Measurements from ENCODE around the gene DENND2C. TPM values are rescaled to one million over a fixed set of nuclear protein-coding genes. Genes with fewer than 3 reads are reported as not detected.

The DENND2C gene
- total and polyA plus RNA-seq, 5 donors from 2014 or later = 0.11 to 2.2 (median 0.51) TPM; not detected in 1

GRCh38 chr1:114694540-114695310 lies 24.9 kb upstream of the DENND2C start:
- no peaks in the 10 kb centered on the region for H3K4me1 ChIP-seq (ENCODE audit: control insufficient read depth, insufficient read depth, low read length, poor library complexity, severe bottlenecking)
- no peaks in the 10 kb centered on the region for H3K36me3 ChIP-seq (ENCODE audit: control insufficient read depth, insufficient read depth, low read length)
- no peak overlapping the region for H3K4me3 ChIP-seq (ENCODE audit: low read depth, low read length)
- Mint-ChIP-seq H3K4me1 (no peaks in the 10 kb centered on the region), H3K27ac (no peak overlapping the region), H3K4me3 (no peak overlapping the region), H3K27me3 (peaks cover 23% of the 10 kb centered on the region), H3K9me3 (peaks cover 0 to 2% (median 0%) of the 10 kb centered on the region in 7 donors), H3K36me3 (no peaks in the 10 kb centered on the region)
- DNase-seq = no peak
- no peak for ATAC-seq (ENCODE audit: low read depth in 2 of 2)
- no peak overlapping the region for H3K27ac ChIP-seq (ENCODE audit: insufficient read depth, low read length, poor library complexity, severe bottlenecking)
- H3K9me3 ChIP-seq (ENCODE audit: control insufficient read depth in 2 of 2, low read length in 2 of 2) = no peaks in the 10 kb centered on the region
- peaks cover 6% of the 10 kb centered on the region for H3K27me3 ChIP-seq (ENCODE audit: control insufficient read depth, insufficient read depth, low read length)

DNA sequence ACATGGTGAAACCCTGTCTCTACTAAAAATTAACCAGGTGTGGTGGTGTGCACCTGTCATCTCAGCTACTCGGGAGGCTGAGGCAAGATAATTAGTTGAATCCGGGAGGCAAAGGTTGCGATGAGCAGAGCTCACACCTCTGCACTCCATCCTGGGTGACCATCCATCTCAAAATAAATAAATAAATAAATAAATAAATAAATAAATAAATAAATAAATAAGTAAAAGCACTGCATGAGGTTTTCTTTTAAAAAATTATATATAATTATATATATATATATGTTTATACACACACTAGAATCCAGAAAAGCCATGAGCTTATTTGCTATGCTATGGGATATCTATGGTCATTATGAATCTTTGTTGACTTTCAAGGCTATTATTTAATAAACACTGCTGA lies 23.1 kb upstream of the DENND2C start:
- H3K27ac Mint-ChIP-seq = no peak overlapping the region
- Histone ChIP-seq H3K4me3 (ENCODE audit: low read depth, low read length) (no peak overlapping the region), H3K4me1 (ENCODE audit: control insufficient read depth, insufficient read depth, low read length, poor library complexity, severe bottlenecking) (no peaks in the 10 kb centered on the region), H3K27ac (ENCODE audit: insufficient read depth, low read length, poor library complexity, severe bottlenecking) (no peak overlapping the region), H3K27me3 (ENCODE audit: control insufficient read depth, insufficient read depth, low read length) (peaks cover 10% of the 10 kb centered on the region), H3K9me3 (ENCODE audit: control insufficient read depth in 2 of 2, low read length in 2 of 2) (no peaks in the 10 kb centered on the region), H3K36me3 (ENCODE audit: control insufficient read depth, insufficient read depth, low read length) (no peaks in the 10 kb centered on the region)
- DNase-seq = no peak
- ATAC-seq (ENCODE audit: low read depth in 2 of 2) = no peak
- no peak overlapping the region for H3K4me3 Mint-ChIP-seq
- H3K36me3 Mint-ChIP-seq = no peaks in the 10 kb centered on the region
- no peaks in the 10 kb centered on the region for H3K4me1 Mint-ChIP-seq
- peaks cover 0 to 2% (median 0%) of the 10 kb centered on the region in 7 donors for H3K9me3 Mint-ChIP-seq
- peaks cover 23% of the 10 kb centered on the region for H3K27me3 Mint-ChIP-seq

- Histone ChIP-seq H3K9me3 (ENCODE audit: control insufficient read depth in 2 of 2, low read length in 2 of 2) (no peaks in the 10 kb centered on the region), H3K27me3 (ENCODE audit: control insufficient read depth, insufficient read depth, low read length) (peaks cover 16% of the 10 kb centered on the region), H3K4me1 (ENCODE audit: control insufficient read depth, insufficient read depth, low read length, poor library complexity, severe bottlenecking) (no peaks in the 10 kb centered on the region), H3K36me3 (ENCODE audit: control insufficient read depth, insufficient read depth, low read length) (no peaks in the 10 kb centered on the region), H3K4me3 (ENCODE audit: low read depth, low read length) (no peak overlapping the region), H3K27ac (ENCODE audit: insufficient read depth, low read length, poor library complexity, severe bottlenecking) (no peak overlapping the region)
- no peaks in the 10 kb centered on the region for H3K36me3 Mint-ChIP-seq
- H3K4me3 Mint-ChIP-seq = no peak overlapping the region
- no peaks in the 10 kb centered on the region for H3K4me1 Mint-ChIP-seq
- no peak for DNase-seq
- H3K27ac Mint-ChIP-seq = no peak overlapping the region
- H3K9me3 Mint-ChIP-seq = peaks cover 0 to 2% (median 0%) of the 10 kb centered on the region in 7 donors
- H3K27me3 Mint-ChIP-seq = peaks cover 29% of the 10 kb centered on the region
- no peak for ATAC-seq (ENCODE audit: low read depth in 2 of 2)
Measured at GRCh38 chr1:114691061-114691460, 21.2 kb upstream of the DENND2C start.

DNA sequence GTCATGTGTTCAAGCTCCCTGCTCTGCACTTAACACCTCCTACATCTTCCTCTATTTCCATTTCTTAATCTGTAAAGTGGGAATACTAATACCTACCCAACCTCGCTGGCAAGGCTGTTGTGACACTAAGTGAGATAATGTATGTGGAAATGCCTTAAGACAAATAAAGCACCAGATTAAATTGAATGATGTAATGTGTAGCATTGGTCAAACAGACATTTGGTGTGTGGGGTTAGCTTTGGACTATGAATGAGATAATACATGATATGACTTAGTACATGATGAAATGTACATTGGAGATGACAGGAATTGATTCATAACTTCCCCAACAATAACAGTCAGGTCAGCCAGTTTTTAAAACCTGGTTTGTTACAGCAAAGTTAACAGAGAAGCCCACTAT lies 20.3 kb upstream of the DENND2C start:
- H3K4me3 Mint-ChIP-seq = no peak overlapping the region
- H3K4me1 ChIP-seq (ENCODE audit: control insufficient read depth, insufficient read depth, low read length, poor library complexity, severe bottlenecking) = no peaks in the 10 kb centered on the region
- DNase-seq = no peak
- no peaks in the 10 kb centered on the region for H3K36me3 ChIP-seq (ENCODE audit: control insufficient read depth, insufficient read depth, low read length)
- H3K36me3 Mint-ChIP-seq = no peaks in the 10 kb centered on the region
- H3K27ac ChIP-seq (ENCODE audit: insufficient read depth, low read length, poor library complexity, severe bottlenecking) = no peak overlapping the region
- H3K4me3 ChIP-seq (ENCODE audit: low read depth, low read length) = no peak overlapping the region
- no peaks in the 10 kb centered on the region for H3K9me3 ChIP-seq (ENCODE audit: control insufficient read depth in 2 of 2, low read length in 2 of 2)
- no peak for ATAC-seq (ENCODE audit: low read depth in 2 of 2)
- H3K4me1 Mint-ChIP-seq = no peaks in the 10 kb centered on the region
- H3K9me3 Mint-ChIP-seq = peaks cover 0 to 2% (median 0%) of the 10 kb centered on the region in 7 donors
- no peak overlapping the region for H3K27ac Mint-ChIP-seq
- H3K27me3 Mint-ChIP-seq = peaks cover 29% of the 10 kb centered on the region
- H3K27me3 ChIP-seq (ENCODE audit: control insufficient read depth, insufficient read depth, low read length) = peaks cover 14% of the 10 kb centered on the region

DNA sequence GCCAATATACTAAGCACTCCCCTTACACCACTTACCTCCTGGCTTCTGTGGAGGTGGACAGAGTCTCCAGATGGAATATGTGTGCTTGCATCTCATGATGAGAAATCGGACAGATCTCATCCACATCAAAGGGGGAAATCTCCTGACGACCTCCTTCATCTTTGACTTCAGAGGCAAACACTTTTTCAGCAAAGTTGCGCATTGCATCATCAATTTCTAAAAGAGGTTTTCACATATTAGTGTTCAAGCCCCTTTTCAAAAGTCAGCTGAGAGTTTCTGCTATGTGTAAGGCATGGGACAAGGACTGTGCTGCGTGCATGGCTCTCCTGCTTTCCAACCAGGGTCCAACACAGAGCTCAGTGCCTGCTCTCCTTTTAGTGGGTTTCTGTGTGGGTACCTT lies 18.7 kb upstream of the DENND2C start:
- peaks cover 28% of the 10 kb centered on the region for H3K27me3 Mint-ChIP-seq
- ATAC-seq (ENCODE audit: low read depth in 2 of 2) = no peak
- Histone ChIP-seq H3K4me3 (ENCODE audit: low read depth, low read length) (no peak overlapping the region), H3K36me3 (ENCODE audit: control insufficient read depth, insufficient read depth, low read length) (no peaks in the 10 kb centered on the region), H3K27me3 (ENCODE audit: control insufficient read depth, insufficient read depth, low read length) (peaks cover 14% of the 10 kb centered on the region), H3K4me1 (ENCODE audit: control insufficient read depth, insufficient read depth, low read length, poor library complexity, severe bottlenecking) (no peaks in the 10 kb centered on the region), H3K9me3 (ENCODE audit: control insufficient read depth in 2 of 2, low read length in 2 of 2) (no peaks in the 10 kb centered on the region), H3K27ac (ENCODE audit: insufficient read depth, low read length, poor library complexity, severe bottlenecking) (no peak overlapping the region)
- peaks cover 0 to 2% (median 0%) of the 10 kb centered on the region in 7 donors for H3K9me3 Mint-ChIP-seq
- H3K36me3 Mint-ChIP-seq = no peaks in the 10 kb centered on the region
- H3K4me1 Mint-ChIP-seq = no peaks in the 10 kb centered on the region
- H3K27ac Mint-ChIP-seq = no peak overlapping the region
- DNase-seq = no peak
- no peak overlapping the region for H3K4me3 Mint-ChIP-seq

DNA sequence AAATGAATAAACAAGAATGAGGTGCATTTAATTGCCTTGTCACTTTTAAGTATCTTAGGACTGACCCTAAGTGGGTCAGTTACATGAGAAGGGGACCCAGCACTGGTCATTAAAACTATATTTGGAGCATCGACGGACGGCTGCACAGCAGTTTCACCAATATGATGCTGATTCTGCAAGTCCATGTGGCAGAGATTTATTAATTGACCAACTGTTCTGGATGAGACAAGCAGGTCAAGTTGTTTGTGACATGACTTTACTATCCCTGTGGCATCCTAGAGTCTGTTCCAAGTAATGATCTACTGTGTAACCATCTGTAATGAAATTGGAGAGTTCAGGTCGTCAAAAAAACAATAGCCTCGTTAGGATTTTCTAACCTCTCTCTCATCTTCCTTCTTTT lies 16.0 kb upstream of the DENND2C start:
- Mint-ChIP-seq H3K27ac (no peak overlapping the region), H3K4me1 (peaks cover 0 to 2% (median 0%) of the 10 kb centered on the region in 4 donors), H3K4me3 (no peak overlapping the region), H3K36me3 (no peaks in the 10 kb centered on the region), H3K27me3 (peaks cover 34% of the 10 kb centered on the region), H3K9me3 (peaks cover 0 to 2% (median 0%) of the 10 kb centered on the region in 7 donors)
- Histone ChIP-seq H3K27me3 (ENCODE audit: control insufficient read depth, insufficient read depth, low read length) (peaks cover 12% of the 10 kb centered on the region), H3K9me3 (ENCODE audit: control insufficient read depth in 2 of 2, low read length in 2 of 2) (no peaks in the 10 kb centered on the region), H3K27ac (ENCODE audit: insufficient read depth, low read length, poor library complexity, severe bottlenecking) (no peak overlapping the region), H3K4me3 (ENCODE audit: low read depth, low read length) (no peak overlapping the region), H3K4me1 (ENCODE audit: control insufficient read depth, insufficient read depth, low read length, poor library complexity, severe bottlenecking) (no peaks in the 10 kb centered on the region), H3K36me3 (ENCODE audit: control insufficient read depth, insufficient read depth, low read length) (no peaks in the 10 kb centered on the region)
- no peak for DNase-seq
- ATAC-seq (ENCODE audit: low read depth in 2 of 2) = no peak

GRCh38 chr1:114677691-114678090 lies 7.8 kb upstream of the DENND2C start:
- Histone ChIP-seq H3K9me3 (ENCODE audit: control insufficient read depth in 2 of 2, low read length in 2 of 2) (no peaks in the 10 kb centered on the region), H3K4me3 (ENCODE audit: low read depth, low read length) (no peak overlapping the region), H3K4me1 (ENCODE audit: control insufficient read depth, insufficient read depth, low read length, poor library complexity, severe bottlenecking) (no peaks in the 10 kb centered on the region), H3K27me3 (ENCODE audit: control insufficient read depth, insufficient read depth, low read length) (peaks cover 13% of the 10 kb centered on the region), H3K36me3 (ENCODE audit: control insufficient read depth, insufficient read depth, low read length) (no peaks in the 10 kb centered on the region), H3K27ac (ENCODE audit: insufficient read depth, low read length, poor library complexity, severe bottlenecking) (no peak overlapping the region)
- no peaks in the 10 kb centered on the region for H3K4me1 Mint-ChIP-seq
- H3K4me3 Mint-ChIP-seq = no peak overlapping the region
- peaks cover 38% of the 10 kb centered on the region for H3K27me3 Mint-ChIP-seq
- no peak overlapping the region for H3K27ac Mint-ChIP-seq
- no peak for DNase-seq
- no peak for ATAC-seq (ENCODE audit: low read depth in 2 of 2)
- H3K36me3 Mint-ChIP-seq = no peaks in the 10 kb centered on the region
- H3K9me3 Mint-ChIP-seq = no peaks in the 10 kb centered on the region

DNA sequence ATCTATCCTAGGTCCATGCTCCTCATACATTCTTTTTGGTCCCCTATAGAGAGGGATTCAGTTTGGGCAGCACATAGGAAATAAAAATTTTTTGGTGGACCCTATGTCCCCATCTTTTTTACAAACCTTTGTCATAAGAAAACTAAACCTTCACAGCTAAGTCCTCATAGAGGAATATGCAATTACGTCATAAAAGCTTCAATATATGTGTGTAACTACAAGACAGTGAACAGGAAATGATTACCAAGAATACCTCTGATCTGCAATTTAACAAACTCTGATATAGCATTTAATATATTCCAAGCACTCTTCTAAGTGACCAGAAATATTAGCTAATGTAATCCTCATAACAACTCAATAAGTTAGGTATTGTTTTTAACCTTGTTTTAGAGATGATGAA lies 6.3 kb upstream of the DENND2C start:
- peaks cover 48% of the 10 kb centered on the region for H3K27me3 Mint-ChIP-seq
- Histone ChIP-seq H3K9me3 (ENCODE audit: control insufficient read depth in 2 of 2, low read length in 2 of 2) (no peaks in the 10 kb centered on the region), H3K4me1 (ENCODE audit: control insufficient read depth, insufficient read depth, low read length, poor library complexity, severe bottlenecking) (no peaks in the 10 kb centered on the region), H3K4me3 (ENCODE audit: low read depth, low read length) (no peak overlapping the region), H3K27me3 (ENCODE audit: control insufficient read depth, insufficient read depth, low read length) (peaks cover 13% of the 10 kb centered on the region), H3K36me3 (ENCODE audit: control insufficient read depth, insufficient read depth, low read length) (no peaks in the 10 kb centered on the region), H3K27ac (ENCODE audit: insufficient read depth, low read length, poor library complexity, severe bottlenecking) (no peak overlapping the region)
- H3K27ac Mint-ChIP-seq = no peak overlapping the region
- no peak for ATAC-seq (ENCODE audit: low read depth in 2 of 2)
- H3K4me1 Mint-ChIP-seq = no peaks in the 10 kb centered on the region
- no peaks in the 10 kb centered on the region for H3K36me3 Mint-ChIP-seq
- no peak overlapping the region for H3K4me3 Mint-ChIP-seq
- no peak for DNase-seq
- no peaks in the 10 kb centered on the region for H3K9me3 Mint-ChIP-seq

All from CD4-positive, CD25-positive, alpha-beta regulatory T cell (primary cell).